ENCODE data around the gene CLPSL1. TPM values are rescaled to one million over a fixed set of nuclear protein-coding genes. Genes with fewer than 3 reads are reported as not detected.

The CLPSL1 gene
- total and polyA plus RNA-seq, 2 of the 4 experiments (the other 2 are of a cell fraction), result not detected

GRCh38 chr6:35754452-35755277 is 26.2 kb upstream of the CLPSL1 start:
- dilution Hi-C loops (cut with HindIII; ENCODE audit: low sequenced_read_pairs, unreplicated experiment), result no loop called here

More at GRCh38 chr6:35754452-35755277, 26.2 kb upstream of the CLPSL1 start:
- no peak overlapping the region for H2AK5ac ChIP-seq (ENCODE audit: low read depth, low read length)
- POLR2A ChIA-PET (ENCODE audit: unreplicated experiment), result interaction anchor here (0.5 kb wide), 1 partner anchor 169 kb away, joined by 3 read pairs; no protein-coding TSS in a partner anchor
- H3K27me3 ChIP-seq (ENCODE audit: control insufficient read depth, insufficient read depth, low read length), result peaks cover 29% of the 10 kb centered on the region
- no peak overlapping the region for H3K4me2 ChIP-seq (ENCODE audit: low read depth, low read length)
- no peak for TF ChIP-seq CHD1 (IDR thresholded peaks at IDR 0.05; ENCODE audit: low read depth, low read length)
- TF ChIP-seq, protein P1, sequence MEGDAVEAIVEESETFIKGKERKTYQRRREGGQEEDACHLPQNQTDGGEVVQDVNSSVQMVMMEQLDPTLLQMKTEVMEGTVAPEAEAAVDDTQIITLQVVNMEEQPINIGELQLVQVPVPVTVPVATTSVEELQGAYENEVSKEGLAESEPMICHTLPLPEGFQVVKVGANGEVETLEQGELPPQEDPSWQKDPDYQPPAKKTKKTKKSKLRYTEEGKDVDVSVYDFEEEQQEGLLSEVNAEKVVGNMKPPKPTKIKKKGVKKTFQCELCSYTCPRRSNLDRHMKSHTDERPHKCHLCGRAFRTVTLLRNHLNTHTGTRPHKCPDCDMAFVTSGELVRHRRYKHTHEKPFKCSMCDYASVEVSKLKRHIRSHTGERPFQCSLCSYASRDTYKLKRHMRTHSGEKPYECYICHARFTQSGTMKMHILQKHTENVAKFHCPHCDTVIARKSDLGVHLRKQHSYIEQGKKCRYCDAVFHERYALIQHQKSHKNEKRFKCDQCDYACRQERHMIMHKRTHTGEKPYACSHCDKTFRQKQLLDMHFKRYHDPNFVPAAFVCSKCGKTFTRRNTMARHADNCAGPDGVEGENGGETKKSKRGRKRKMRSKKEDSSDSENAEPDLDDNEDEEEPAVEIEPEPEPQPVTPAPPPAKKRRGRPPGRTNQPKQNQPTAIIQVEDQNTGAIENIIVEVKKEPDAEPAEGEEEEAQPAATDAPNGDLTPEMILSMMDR (conservative IDR thresholded peaks at IDR 0.05; ENCODE audit: low read depth, low read length), result no peak
- TF ChIP-seq CEBPB (IDR thresholded peaks at IDR 0.05; ENCODE audit: low read depth, low read length), result no peak
- no peak for TF ChIP-seq MXI1 (IDR thresholded peaks at IDR 0.05; ENCODE audit: borderline replicate concordance, low read depth, low read length)
- TF ChIP-seq, protein P2, sequence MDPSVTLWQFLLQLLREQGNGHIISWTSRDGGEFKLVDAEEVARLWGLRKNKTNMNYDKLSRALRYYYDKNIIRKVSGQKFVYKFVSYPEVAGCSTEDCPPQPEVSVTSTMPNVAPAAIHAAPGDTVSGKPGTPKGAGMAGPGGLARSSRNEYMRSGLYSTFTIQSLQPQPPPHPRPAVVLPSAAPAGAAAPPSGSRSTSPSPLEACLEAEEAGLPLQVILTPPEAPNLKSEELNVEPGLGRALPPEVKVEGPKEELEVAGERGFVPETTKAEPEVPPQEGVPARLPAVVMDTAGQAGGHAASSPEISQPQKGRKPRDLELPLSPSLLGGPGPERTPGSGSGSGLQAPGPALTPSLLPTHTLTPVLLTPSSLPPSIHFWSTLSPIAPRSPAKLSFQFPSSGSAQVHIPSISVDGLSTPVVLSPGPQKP (IDR thresholded peaks at IDR 0.05; ENCODE audit: borderline replicate concordance, low read depth, low read length), result no peak
- no peak for TF ChIP-seq MAFK (IDR thresholded peaks at IDR 0.05; ENCODE audit: low read depth, low read length)
- TF ChIP-seq, protein P3, sequence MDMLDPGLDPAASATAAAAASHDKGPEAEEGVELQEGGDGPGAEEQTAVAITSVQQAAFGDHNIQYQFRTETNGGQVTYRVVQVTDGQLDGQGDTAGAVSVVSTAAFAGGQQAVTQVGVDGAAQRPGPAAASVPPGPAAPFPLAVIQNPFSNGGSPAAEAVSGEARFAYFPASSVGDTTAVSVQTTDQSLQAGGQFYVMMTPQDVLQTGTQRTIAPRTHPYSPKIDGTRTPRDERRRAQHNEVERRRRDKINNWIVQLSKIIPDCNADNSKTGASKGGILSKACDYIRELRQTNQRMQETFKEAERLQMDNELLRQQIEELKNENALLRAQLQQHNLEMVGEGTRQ (IDR thresholded peaks at IDR 0.05; ENCODE audit: low read depth, low read length), result no peak
- no peak for TF ChIP-seq BHLHE40 (IDR thresholded peaks at IDR 0.05; ENCODE audit: low read depth, low read length)
- TF ChIP-seq RFX5 (IDR thresholded peaks at IDR 0.05; ENCODE audit: low read depth, low read length), result no peak
- no peak for TF ChIP-seq SMC3 (IDR thresholded peaks at IDR 0.05; ENCODE audit: low read depth, low read length)
- no peak for TF ChIP-seq FOS (IDR thresholded peaks at IDR 0.05; ENCODE audit: low read depth, low read length)
- TF ChIP-seq RAD21 (IDR thresholded peaks at IDR 0.05; ENCODE audit: low read length), result no peak
- TF ChIP-seq NFE2L2 (IDR thresholded peaks at IDR 0.05; ENCODE audit: low read depth, low read length), result no peak
- TF ChIP-seq MAZ (IDR thresholded peaks at IDR 0.05; ENCODE audit: borderline replicate concordance, low read depth, low read length), result no peak
- TF ChIP-seq POLR2A (IDR thresholded peaks at IDR 0.05; ENCODE audit: low read depth, low read length), result no peak
- no TSS peak for BruUV-seq (replicated peaks)
- no peak overlapping the region for H4K5ac ChIP-seq (ENCODE audit: low read depth, low read length)
- H4K20me1 ChIP-seq (ENCODE audit: insufficient read depth, low read length), result no peaks in the 10 kb centered on the region
- H3K4me3 ChIP-seq (ENCODE audit: insufficient read depth, low read depth, low read length), result no peak overlapping the region
- peak; percentile 57 for ATAC-seq (ENCODE audit: low read depth)
- H4K91ac ChIP-seq (ENCODE audit: insufficient read depth, low read depth, low read length), result no peak overlapping the region
- intact Hi-C loops (cut with micrococcal nuclease) (loop anchor here (5.0 kb wide), 1 partner anchor 343 kb away; no protein-coding TSS in a partner anchor), in situ Hi-C loops (cut with MboI; ENCODE audit: low sequenced_read_pairs) (no loop called here)
- DNase-seq, result peak; percentile 45
- no peak overlapping the region for H3K14ac ChIP-seq (replicated peaks; ENCODE audit: low read depth, low read length)
- no peak overlapping the region for H3K23ac ChIP-seq (ENCODE audit: low read depth, low read length)
- 0 out of 2 replicates have a peak, but pooled peaks cover 4% of the 10 kb centered on the region for H3K9me3 ChIP-seq (ENCODE audit: control insufficient read depth, insufficient read depth, low read length)
- H2BK15ac ChIP-seq (ENCODE audit: low read depth, low read length), result no peak overlapping the region
- no peak overlapping the region for H2BK5ac ChIP-seq (ENCODE audit: low read depth, low read length, poor library complexity, severe bottlenecking)
- H2AK9ac ChIP-seq (replicated peaks; ENCODE audit: low read depth, low read length, poor library complexity), result no peak overlapping the region
- no peaks in the 10 kb centered on the region for H3K36me3 ChIP-seq (ENCODE audit: control insufficient read depth, insufficient read depth, low read length)
- no peak overlapping the region for H3K4ac ChIP-seq (ENCODE audit: low read depth, low read length)
- CTCF ChIA-PET, result no interaction called here
- H2BK120ac ChIP-seq (ENCODE audit: low read depth, low read length), result no peak overlapping the region
- no peak overlapping the region for H4K8ac ChIP-seq (ENCODE audit: low read depth in 2 of 2, low read length in 2 of 2)
- H3K9me1 ChIP-seq (ENCODE audit: insufficient read depth, low read length), result no peaks in the 10 kb centered on the region
- no peak overlapping the region for H3K9ac ChIP-seq (ENCODE audit: low read depth, low read length)
- WGBS, 2 experiments (ENCODE audit: extremely low coverage in 2 of 2, insufficient read length in 1 of 2), result 66% methylated on average over 3 of the region's 6 CpGs; no CpG with 5 or more reads in 1 of the 2 experiments
- H3K79me1 ChIP-seq (ENCODE audit: low read depth in 1 of 2, low read length in 2 of 2), result no peaks in the 10 kb centered on the region
- no peak overlapping the region for H3K27ac ChIP-seq (ENCODE audit: insufficient read depth, low read length)
- peak overlapping the region; percentile 67 for H2AFZ ChIP-seq (replicated peaks; ENCODE audit: low read length, poor library complexity)
- no peak overlapping the region for H3K56ac ChIP-seq (ENCODE audit: extremely low read depth, insufficient read depth, low read length)
- no peak overlapping the region for H3K18ac ChIP-seq (ENCODE audit: low read depth, low read length)
- H3K4me1 ChIP-seq (ENCODE audit: control insufficient read depth, insufficient read depth, low read length), result no peaks in the 10 kb centered on the region
- H2BK20ac ChIP-seq (ENCODE audit: low read depth, low read length), result no peak overlapping the region
